ENCODE data around the gene SEZ6L. TPM values are rescaled to one million over a fixed set of nuclear protein-coding genes. Genes with fewer than 3 reads are reported as not detected.

The SEZ6L gene
- total RNA-seq, 4 donors from 2014 or later, result 0.10 to 0.13 TPM; not detected in 2

GRCh38 chr22:26281941-26282340, 112.7 kb downstream of the SEZ6L start:
- Histone ChIP-seq H3K9me3 (no peaks in the 10 kb centered on the region), H3K4me1 (no peaks in the 10 kb centered on the region), H3K27ac (no peak overlapping the region), H3K36me3 (no peaks in the 10 kb centered on the region), H3K27me3 (no peaks in the 10 kb centered on the region), H3K4me3 (no peak overlapping the region)
- no peak for DNase-seq
- TF ChIP-seq POLR2A (IDR thresholded peaks at IDR 0.05) (no peak), CTCF (IDR thresholded peaks at IDR 0.05 in 4 of 5, conservative IDR thresholded peaks at IDR 0.05 in 1 of 5) (no peak)
- in situ Hi-C loops (cut with MboI; ENCODE audit: low sequenced_read_pairs in 4 of 4), result no loop called here
- no peak for ATAC-seq
- intact Hi-C loops (cut with DNase I; ENCODE audit: low total_unique reads), result loop anchor here (10.0 kb wide), 1 partner anchor 57 kb away; no protein-coding TSS in a partner anchor

GRCh38 chr22:26283330-26283729, 114.1 kb downstream of the SEZ6L start:
- no peak for ATAC-seq
- no peaks in the 10 kb centered on the region for H3K27me3 ChIP-seq
- no peaks in the 10 kb centered on the region for H3K9me3 ChIP-seq
- TF ChIP-seq CTCF (IDR thresholded peaks at IDR 0.05 in 4 of 5, conservative IDR thresholded peaks at IDR 0.05 in 1 of 5) (no peak), POLR2A (IDR thresholded peaks at IDR 0.05) (no peak)
- no peak for DNase-seq
- intact Hi-C loops (cut with DNase I; ENCODE audit: low total_unique reads) (loop anchor here (10.0 kb wide), 1 partner anchor 59 kb away; no protein-coding TSS in a partner anchor), in situ Hi-C loops (cut with MboI; ENCODE audit: low sequenced_read_pairs in 4 of 4) (no loop called here)
- H3K27ac ChIP-seq, result no peak overlapping the region
- H3K4me3 ChIP-seq, result no peak overlapping the region
- no peaks in the 10 kb centered on the region for H3K4me1 ChIP-seq
- H3K36me3 ChIP-seq, result no peaks in the 10 kb centered on the region

GRCh38 chr22:26285632-26286031, 116.4 kb downstream of the SEZ6L start:
- Histone ChIP-seq H3K4me3 (no peak overlapping the region), H3K27ac (no peak overlapping the region), H3K9me3 (no peaks in the 10 kb centered on the region), H3K27me3 (no peaks in the 10 kb centered on the region), H3K4me1 (no peaks in the 10 kb centered on the region), H3K36me3 (no peaks in the 10 kb centered on the region)
- ATAC-seq, result no peak
- DNase-seq, result no peak
- TF ChIP-seq POLR2A (IDR thresholded peaks at IDR 0.05), result no peak
- no peak for TF ChIP-seq CTCF (IDR thresholded peaks at IDR 0.05 in 4 of 5, conservative IDR thresholded peaks at IDR 0.05 in 1 of 5)
- intact Hi-C loops (cut with DNase I; ENCODE audit: low total_unique reads), result loop anchor here (10.0 kb wide), 1 partner anchor 61 kb away; no protein-coding TSS in a partner anchor
- in situ Hi-C loops (cut with MboI; ENCODE audit: low sequenced_read_pairs in 4 of 4), result no loop called here

GRCh38 chr22:26286091-26286820, 117.0 kb downstream of the SEZ6L start:
- DNase-seq (no peak), ATAC-seq (no peak)
- TF ChIP-seq CTCF (IDR thresholded peaks at IDR 0.05 in 4 of 5, conservative IDR thresholded peaks at IDR 0.05 in 1 of 5) (no peak), POLR2A (IDR thresholded peaks at IDR 0.05) (no peak)
- intact Hi-C loops (cut with DNase I; ENCODE audit: low total_unique reads) (loop anchor here (10.0 kb wide), 1 partner anchor 61 kb away; no protein-coding TSS in a partner anchor), in situ Hi-C loops (cut with MboI; ENCODE audit: low sequenced_read_pairs in 4 of 4) (no loop called here)
- Histone ChIP-seq H3K4me3 (no peak overlapping the region), H3K27me3 (no peaks in the 10 kb centered on the region), H3K9me3 (no peaks in the 10 kb centered on the region), H3K4me1 (no peaks in the 10 kb centered on the region), H3K27ac (no peak overlapping the region), H3K36me3 (no peaks in the 10 kb centered on the region)
